IMR-90 (cell line): ENCODE measurements around the gene PDIA2.

ENCODE experiments used
- BHLHE40 ChIP-seq: fragments of 150-350 bp; IDR thresholded peaks from 2 replicates; pipeline ENCODE4 v1.6.1; 2016; ENCODE audit warnings: mild to moderate bottlenecking, low read depth, low read length
- MAFK ChIP-seq: IDR thresholded peaks from 2 replicates; pipeline ENCODE4 v1.6.1; 2012; ENCODE audit warnings: low read depth, low read length, improper control_type of control experiment
- POLR2A ChIP-seq: IDR thresholded peaks from 2 replicates; pipeline ENCODE4 v1.6.1; 2012; ENCODE audit warnings: mild to moderate bottlenecking, low read depth, low read length
- RCOR1 ChIP-seq: IDR thresholded peaks from 2 replicates; pipeline ENCODE4 v1.6.1; 2012; ENCODE audit warnings: mild to moderate bottlenecking, low read length, improper control_type of control experiment; ENCODE audit not compliant: insufficient replicate concordance
- TF ChIP-seq, protein P1 (sequence below): conservative IDR thresholded peaks from 2 replicates; pipeline ENCODE4 v1.5.1; 2012; ENCODE audit warnings: mild to moderate bottlenecking, low read depth, low read length, improper control_type of control experiment
- TF ChIP-seq, protein P2 (sequence below): fragments of 150-350 bp; IDR thresholded peaks from 2 replicates; pipeline ENCODE4 v1.6.1; 2016; ENCODE audit warnings: low read depth, mild to moderate bottlenecking, low read length, moderate library complexity, borderline replicate concordance

DNA sequence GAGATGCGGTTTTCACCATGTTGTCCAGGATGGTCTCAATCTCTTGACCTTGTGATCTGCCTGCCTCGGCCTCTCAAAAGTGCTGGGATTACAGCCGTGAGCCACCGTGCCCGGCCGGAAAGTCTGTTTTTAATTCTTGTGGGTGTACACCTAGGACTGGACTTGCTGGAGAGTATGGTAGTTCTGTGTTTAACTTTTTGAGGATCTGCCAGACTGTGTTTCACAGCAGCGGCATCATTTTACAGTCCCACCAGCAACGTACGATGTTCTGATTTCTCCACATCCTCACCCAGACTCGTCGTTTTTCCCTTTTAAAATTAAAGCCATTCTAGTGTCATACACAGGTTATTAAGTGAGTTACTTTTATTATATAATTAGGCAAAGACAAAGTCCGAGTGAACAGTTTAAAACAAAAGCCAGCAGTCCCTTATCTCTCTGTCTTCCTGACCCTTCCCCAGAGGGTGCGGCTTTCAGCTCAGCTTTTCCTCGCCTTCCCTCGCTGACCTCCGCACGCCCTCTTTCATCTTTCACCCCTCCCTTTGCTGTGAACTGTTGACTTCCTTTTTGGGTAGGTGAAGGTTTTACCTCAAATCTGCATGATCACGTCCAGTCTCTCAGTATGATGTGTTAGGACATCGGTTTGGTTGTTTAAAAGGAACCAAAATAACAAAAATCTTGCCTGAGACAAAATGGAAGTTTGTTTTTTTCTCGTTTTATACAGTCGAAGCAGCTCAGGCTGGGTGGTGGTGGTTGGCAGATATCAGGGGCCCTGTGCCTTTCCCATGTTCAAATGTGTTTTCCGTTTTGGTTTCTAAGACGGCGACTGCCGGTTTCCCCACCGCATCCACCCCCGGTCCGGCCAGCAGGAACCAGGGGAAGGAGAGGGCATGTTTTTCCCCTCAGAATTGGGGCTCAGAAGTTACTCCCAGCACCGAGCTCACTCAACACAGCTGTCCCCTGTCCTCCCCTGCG, 30.3 kb upstream of the PDIA2 start:
- TF ChIP-seq, protein P1, sequence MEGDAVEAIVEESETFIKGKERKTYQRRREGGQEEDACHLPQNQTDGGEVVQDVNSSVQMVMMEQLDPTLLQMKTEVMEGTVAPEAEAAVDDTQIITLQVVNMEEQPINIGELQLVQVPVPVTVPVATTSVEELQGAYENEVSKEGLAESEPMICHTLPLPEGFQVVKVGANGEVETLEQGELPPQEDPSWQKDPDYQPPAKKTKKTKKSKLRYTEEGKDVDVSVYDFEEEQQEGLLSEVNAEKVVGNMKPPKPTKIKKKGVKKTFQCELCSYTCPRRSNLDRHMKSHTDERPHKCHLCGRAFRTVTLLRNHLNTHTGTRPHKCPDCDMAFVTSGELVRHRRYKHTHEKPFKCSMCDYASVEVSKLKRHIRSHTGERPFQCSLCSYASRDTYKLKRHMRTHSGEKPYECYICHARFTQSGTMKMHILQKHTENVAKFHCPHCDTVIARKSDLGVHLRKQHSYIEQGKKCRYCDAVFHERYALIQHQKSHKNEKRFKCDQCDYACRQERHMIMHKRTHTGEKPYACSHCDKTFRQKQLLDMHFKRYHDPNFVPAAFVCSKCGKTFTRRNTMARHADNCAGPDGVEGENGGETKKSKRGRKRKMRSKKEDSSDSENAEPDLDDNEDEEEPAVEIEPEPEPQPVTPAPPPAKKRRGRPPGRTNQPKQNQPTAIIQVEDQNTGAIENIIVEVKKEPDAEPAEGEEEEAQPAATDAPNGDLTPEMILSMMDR, result no peak
- no peak for TF ChIP-seq BHLHE40
- TF ChIP-seq POLR2A, result no peak
- TF ChIP-seq RCOR1, result no peak
- TF ChIP-seq, protein P2, sequence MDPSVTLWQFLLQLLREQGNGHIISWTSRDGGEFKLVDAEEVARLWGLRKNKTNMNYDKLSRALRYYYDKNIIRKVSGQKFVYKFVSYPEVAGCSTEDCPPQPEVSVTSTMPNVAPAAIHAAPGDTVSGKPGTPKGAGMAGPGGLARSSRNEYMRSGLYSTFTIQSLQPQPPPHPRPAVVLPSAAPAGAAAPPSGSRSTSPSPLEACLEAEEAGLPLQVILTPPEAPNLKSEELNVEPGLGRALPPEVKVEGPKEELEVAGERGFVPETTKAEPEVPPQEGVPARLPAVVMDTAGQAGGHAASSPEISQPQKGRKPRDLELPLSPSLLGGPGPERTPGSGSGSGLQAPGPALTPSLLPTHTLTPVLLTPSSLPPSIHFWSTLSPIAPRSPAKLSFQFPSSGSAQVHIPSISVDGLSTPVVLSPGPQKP, result no peak
- no peak for TF ChIP-seq MAFK
